Large intestine (tissue), 3 donors: ENCODE measurements around the gene LRCOL1. TPM values are rescaled to one million over a fixed set of nuclear protein-coding genes. Genes with fewer than 3 reads are reported as not detected.

ENCODE experiments used
- DNase-seq, 2 donors: peaks; one replicate each; pipeline versions ENCODE4 v3.0.0 to v3.0.0-alpha.2; 2013
- H3K27ac ChIP-seq: one replicate; pipeline ENCODE4 v1.5.1; 2013; ENCODE audit warnings: low read length
- H3K27me3 ChIP-seq: 2 replicates; pipeline ENCODE4 v1.6.1; 2013; ENCODE audit warnings: low read length; ENCODE audit not compliant: control insufficient read depth, insufficient read depth
- H3K36me3 ChIP-seq: 2 replicates; pipeline ENCODE4 v1.6.1; 2013; ENCODE audit warnings: low read length; ENCODE audit not compliant: control insufficient read depth, insufficient read depth
- H3K4me1 ChIP-seq: one replicate; pipeline ENCODE4 v1.6.1; 2013; ENCODE audit warnings: low read length; ENCODE audit not compliant: control insufficient read depth, insufficient read depth
- H3K4me3 ChIP-seq: one replicate; pipeline ENCODE4 v1.5.1; 2013; ENCODE audit warnings: low read length
- H3K9me3 ChIP-seq: one replicate; pipeline ENCODE4 v1.6.1; 2013; ENCODE audit warnings: mild to moderate bottlenecking, low read depth, low read length, moderate library complexity; ENCODE audit not compliant: control insufficient read depth
- WGBS: methylation state at CpG from one replicate; pipeline ENCODE4 v1.1.5; 2013; ENCODE audit warnings: low lambda C conversion rate; ENCODE audit not compliant: insufficient coverage; 5-methylcytosine and 5-hydroxymethylcytosine counted together
- polyA plus RNA-seq: library from polyadenylated mRNA; unstranded; fragments of 120-200 nt; gene quantifications from one replicate; pipeline ENCODE4 v1.2.1, GENCODE V29; 2013

LRCOL1 gene
- polyA plus RNA-seq, 1 donor = 0.40 TPM

GRCh38 chr12:132555686-132556085 lies 54.7 kb downstream of the LRCOL1 start:
- Histone ChIP-seq H3K9me3 (no peaks in the 10 kb centered on the region), H3K4me1 (peaks cover 2% of the 10 kb centered on the region), H3K4me3 (no peak overlapping the region), H3K36me3 (peaks cover 14% of the 10 kb centered on the region), H3K27ac (no peak overlapping the region), H3K27me3 (no peaks in the 10 kb centered on the region)
- DNase-seq = no peak
- WGBS = no CpG with 5 or more reads among the region's 13 CpGs

DNA sequence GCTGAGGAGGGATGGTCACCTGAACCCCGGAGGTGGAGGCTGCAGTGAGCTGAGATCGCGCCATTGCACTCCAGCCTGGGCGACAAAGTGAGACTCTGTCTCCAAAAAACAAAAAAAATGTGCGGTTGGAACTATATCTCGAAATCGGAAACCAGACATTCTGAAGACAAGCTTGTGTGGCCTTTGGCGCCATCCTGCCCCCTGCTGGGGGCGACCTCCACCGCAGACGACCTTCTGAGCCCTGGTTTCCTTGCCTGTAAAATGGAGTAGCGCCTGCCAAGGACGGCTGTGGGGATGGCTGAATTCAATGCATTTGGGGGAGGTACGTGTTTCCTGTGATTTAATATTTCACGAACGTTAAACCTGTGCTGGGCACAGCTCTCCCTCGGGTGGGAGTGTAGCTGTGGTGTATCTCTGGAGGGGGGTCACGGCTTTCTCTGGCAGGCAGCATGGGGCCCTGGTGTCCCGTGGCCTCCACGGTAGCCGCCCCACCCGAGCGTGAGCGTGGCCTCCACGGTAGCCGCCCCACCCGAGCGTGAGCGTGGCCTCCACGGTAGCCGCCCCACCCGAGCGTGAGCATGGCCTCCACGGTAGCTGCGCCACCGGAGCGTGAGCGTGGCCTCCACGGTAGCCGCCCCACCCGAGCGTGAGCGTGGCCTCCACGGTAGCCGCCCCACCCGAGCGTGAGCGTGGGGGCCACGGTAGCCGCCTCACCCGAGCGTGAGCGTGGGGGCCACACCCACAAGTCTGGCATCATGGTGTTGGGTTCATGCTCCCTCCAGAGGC lies 55.3 kb downstream of the LRCOL1 start:
- WGBS = no CpG with 5 or more reads among the region's 53 CpGs
- no peaks in the 10 kb centered on the region for H3K27me3 ChIP-seq
- H3K4me1 ChIP-seq = no peaks in the 10 kb centered on the region
- no peak for DNase-seq
- H3K4me3 ChIP-seq = no peak overlapping the region
- no peak overlapping the region for H3K27ac ChIP-seq
- no peaks in the 10 kb centered on the region for H3K9me3 ChIP-seq
- peaks cover 14% of the 10 kb centered on the region for H3K36me3 ChIP-seq

Other genes with a start within 250 kb of the LRCOL1 start
- gene FBRSL1, start 120.4 kb downstream of the LRCOL1 start, polyA plus RNA-seq = 57.1 TPM
- 24.1 TPM for gene P2RX2, start 8.2 kb upstream of the LRCOL1 start, polyA plus RNA-seq
- gene POLE, start 76.8 kb upstream of the LRCOL1 start, polyA plus RNA-seq = 48.1 TPM
- gene PXMP2, start 77.0 kb upstream of the LRCOL1 start, polyA plus RNA-seq = 45.5 TPM
- 23.3 TPM for gene PGAM5, start 100.3 kb upstream of the LRCOL1 start, polyA plus RNA-seq
- 60.2 TPM for gene ANKLE2, start 151.2 kb upstream of the LRCOL1 start, polyA plus RNA-seq
- 31.9 TPM for gene GOLGA3, start 218.3 kb upstream of the LRCOL1 start, polyA plus RNA-seq